ENCODE results near the gene MVB12B. TPM values are rescaled to one million over a fixed set of nuclear protein-coding genes. Genes with fewer than 3 reads are reported as not detected.

Gene MVB12B
- polyA plus RNA-seq, 1 donor, result 13.4 TPM

DNA sequence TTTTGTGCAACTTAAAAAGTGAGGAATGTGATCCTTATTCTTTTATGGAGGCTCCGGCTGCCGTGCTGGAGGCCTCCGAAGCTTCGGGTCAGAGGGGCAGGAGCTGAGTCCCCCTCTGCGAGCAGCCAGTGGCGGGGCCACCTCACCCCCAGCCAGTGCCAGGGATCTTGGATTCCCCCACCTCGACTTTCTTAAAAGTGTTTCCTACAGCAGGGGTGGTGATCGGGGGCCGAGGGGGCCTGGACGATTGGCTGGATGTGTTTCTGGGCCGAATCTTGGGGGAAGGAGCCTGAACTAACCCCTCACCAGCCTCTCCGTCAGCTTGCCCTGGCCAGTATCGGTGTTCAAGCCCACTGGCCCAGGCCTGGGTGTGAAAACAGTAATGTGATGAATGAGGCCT is 194.9 kb downstream of the MVB12B start:
- no peak overlapping the region for H3K4me3 ChIP-seq (ENCODE audit: low read length)
- no CpG with 5 or more reads among the region's 13 CpGs for WGBS (ENCODE audit: insufficient coverage, low lambda C conversion rate)
- H3K27me3 ChIP-seq (ENCODE audit: control insufficient read depth, insufficient read depth, low read length), result peaks cover 43% of the 10 kb centered on the region
- no peak overlapping the region for H3K27ac ChIP-seq (ENCODE audit: low read length)
- no peaks in the 10 kb centered on the region for H3K36me3 ChIP-seq (ENCODE audit: control insufficient read depth, insufficient read depth, low read length)
- H3K4me1 ChIP-seq (ENCODE audit: control insufficient read depth, insufficient read depth, low read length), result peaks cover 18% of the 10 kb centered on the region
- H3K9me3 ChIP-seq (ENCODE audit: control insufficient read depth, low read depth, low read length), result no peaks in the 10 kb centered on the region
- DNase-seq, result no peak

DNA sequence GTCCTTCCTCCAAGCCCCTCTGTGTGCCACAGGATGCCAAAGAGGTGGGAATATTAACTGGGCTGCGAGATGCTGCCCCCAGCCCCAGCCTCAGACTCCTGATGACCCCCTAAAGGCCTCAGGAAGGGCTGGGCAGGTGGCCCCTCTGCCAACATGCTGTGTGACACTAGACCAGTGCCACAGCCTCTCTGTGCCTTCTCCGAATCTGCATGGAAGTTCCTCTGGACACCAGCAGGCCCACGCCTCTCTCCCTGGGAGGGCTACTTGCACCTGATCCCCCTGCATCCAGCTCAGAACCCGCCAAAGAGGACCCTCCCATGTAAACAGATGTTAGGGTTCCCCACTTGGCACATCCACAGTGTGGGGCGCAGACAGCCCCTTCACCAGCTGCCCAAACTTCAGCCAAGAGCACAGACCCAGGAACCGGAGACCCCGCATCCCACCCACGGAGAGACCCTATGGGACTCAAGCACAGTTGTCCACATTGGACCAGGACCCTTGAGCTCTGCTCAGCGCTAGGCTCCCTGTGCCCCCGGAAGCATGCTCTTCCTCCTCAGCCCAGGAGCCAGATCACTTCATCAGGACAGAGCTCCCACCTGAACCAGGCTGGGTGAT is 195.5 kb downstream of the MVB12B start:
- no peaks in the 10 kb centered on the region for H3K36me3 ChIP-seq (ENCODE audit: control insufficient read depth, insufficient read depth, low read length)
- H3K4me3 ChIP-seq (ENCODE audit: low read length), result no peak overlapping the region
- H3K4me1 ChIP-seq (ENCODE audit: control insufficient read depth, insufficient read depth, low read length), result peaks cover 18% of the 10 kb centered on the region
- peaks cover 38% of the 10 kb centered on the region for H3K27me3 ChIP-seq (ENCODE audit: control insufficient read depth, insufficient read depth, low read length)
- H3K27ac ChIP-seq (ENCODE audit: low read length), result no peak overlapping the region
- no peak for DNase-seq
- no peaks in the 10 kb centered on the region for H3K9me3 ChIP-seq (ENCODE audit: control insufficient read depth, low read depth, low read length)
- WGBS (ENCODE audit: insufficient coverage, low lambda C conversion rate), result no CpG with 5 or more reads among the region's 10 CpGs

DNA sequence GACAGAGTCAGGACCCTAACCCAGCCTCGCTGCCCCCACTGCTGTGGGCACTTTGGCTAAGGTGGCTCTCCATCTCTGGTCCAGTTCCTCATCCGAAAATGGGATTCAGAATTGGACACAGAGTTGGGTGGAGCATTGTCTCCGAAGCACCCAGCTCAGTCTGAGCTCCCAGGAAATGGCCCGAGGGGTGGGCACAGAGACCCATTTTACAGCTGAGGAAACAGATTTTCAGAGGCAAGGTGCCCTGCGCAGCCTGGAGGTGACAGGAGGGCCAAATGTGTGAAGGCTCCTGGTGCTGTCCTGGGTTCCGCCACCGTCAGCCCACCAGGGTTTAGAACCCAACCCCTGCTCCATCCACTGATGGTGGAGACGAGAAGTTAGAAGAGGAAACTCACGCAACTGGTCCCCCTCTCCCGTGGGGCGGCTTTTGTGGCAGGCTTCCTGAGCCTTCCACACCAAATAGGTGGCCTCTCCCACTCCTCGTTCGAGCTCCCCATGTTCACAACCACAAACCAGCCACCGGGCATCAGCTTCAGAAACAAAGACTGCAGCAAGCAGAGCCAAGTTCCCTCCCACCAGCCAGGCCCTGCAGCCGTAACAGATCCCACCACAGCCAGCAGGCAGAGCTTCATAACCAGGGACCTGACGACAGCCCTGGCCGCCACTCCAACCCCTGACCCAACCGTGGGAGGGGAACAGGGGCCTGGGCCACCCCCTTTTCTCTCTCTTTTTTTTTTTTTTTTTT is 196.2 kb downstream of the MVB12B start:
- H3K4me3 ChIP-seq (ENCODE audit: low read length), result no peak overlapping the region
- 100% methylated on average over 1 of the region's 18 CpGs for WGBS (ENCODE audit: insufficient coverage, low lambda C conversion rate)
- no peak overlapping the region for H3K27ac ChIP-seq (ENCODE audit: low read length)
- DNase-seq, result no peak
- no peaks in the 10 kb centered on the region for H3K9me3 ChIP-seq (ENCODE audit: control insufficient read depth, low read depth, low read length)
- no peaks in the 10 kb centered on the region for H3K36me3 ChIP-seq (ENCODE audit: control insufficient read depth, insufficient read depth, low read length)
- H3K4me1 ChIP-seq (ENCODE audit: control insufficient read depth, insufficient read depth, low read length), result peaks cover 23% of the 10 kb centered on the region
- H3K27me3 ChIP-seq (ENCODE audit: control insufficient read depth, insufficient read depth, low read length), result peaks cover 32% of the 10 kb centered on the region

DNA sequence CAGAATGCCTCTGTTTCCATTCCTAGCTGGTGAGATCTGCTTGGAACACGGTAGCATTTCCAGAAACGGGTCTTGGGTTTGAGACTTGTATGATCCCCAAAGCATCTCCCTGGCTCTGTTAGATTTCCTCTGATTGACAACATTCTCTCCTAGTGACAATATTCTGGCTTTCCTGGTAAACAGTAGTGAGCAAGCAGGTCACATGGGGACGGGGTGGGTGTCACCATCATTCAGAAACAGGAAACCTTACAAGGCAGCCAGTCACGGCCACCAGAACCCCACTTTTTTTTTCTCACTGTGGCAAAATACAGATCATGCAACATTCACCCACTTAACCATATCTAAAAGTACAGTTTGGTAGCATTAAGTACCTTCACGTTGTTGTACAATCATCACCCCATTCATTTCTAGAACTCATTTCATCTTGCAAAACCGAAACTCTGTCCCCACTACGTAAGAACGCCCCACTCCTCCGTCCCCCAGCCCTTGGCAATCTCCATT is 197.0 kb downstream of the MVB12B start:
- Histone ChIP-seq H3K27me3 (ENCODE audit: control insufficient read depth, insufficient read depth, low read length) (peaks cover 23% of the 10 kb centered on the region), H3K27ac (ENCODE audit: low read length) (no peak overlapping the region), H3K4me1 (ENCODE audit: control insufficient read depth, insufficient read depth, low read length) (peaks cover 29% of the 10 kb centered on the region), H3K9me3 (ENCODE audit: control insufficient read depth, low read depth, low read length) (peaks cover 3% of the 10 kb centered on the region), H3K36me3 (ENCODE audit: control insufficient read depth, insufficient read depth, low read length) (no peaks in the 10 kb centered on the region), H3K4me3 (ENCODE audit: low read length) (no peak overlapping the region)
- no peak for DNase-seq
- 94% methylated on average over 3 of the region's 9 CpGs for WGBS (ENCODE audit: insufficient coverage, low lambda C conversion rate)

DNA sequence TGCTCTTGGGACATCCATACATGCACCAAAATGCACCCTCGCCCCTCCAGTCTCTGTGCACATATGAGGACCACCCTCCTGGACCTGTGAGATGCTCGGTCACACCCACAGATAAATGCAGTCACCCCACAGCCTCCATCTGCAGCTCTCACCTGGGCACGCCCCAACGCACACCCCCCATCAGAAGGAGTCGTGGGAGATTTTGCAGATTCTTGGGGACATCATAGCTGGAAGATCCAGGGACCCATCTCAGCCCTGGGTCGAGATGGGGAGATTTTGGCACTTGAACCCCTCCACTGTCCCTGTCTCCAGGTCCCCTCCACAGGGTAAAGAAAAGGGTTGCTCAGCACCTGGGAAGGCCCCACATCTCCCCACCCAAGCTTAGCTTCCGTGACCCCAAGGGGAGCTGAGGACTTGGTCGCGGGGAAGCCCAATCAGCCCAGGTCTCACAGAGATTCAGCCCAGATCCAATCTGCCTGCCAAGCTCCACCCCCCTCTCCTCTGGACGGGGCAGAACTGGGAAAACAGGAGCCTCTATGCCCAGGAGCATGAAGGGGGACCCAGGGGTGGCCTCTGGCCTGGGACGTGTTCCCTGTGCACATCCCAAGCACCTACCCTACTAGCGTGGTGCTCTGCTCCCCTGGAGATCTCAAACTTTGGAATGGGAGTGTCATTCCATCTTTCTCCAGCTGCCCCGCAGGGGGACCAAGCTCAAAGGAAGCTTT is 197.9 kb downstream of the MVB12B start:
- no peaks in the 10 kb centered on the region for H3K36me3 ChIP-seq (ENCODE audit: control insufficient read depth, insufficient read depth, low read length)
- peaks cover 3% of the 10 kb centered on the region for H3K9me3 ChIP-seq (ENCODE audit: control insufficient read depth, low read depth, low read length)
- no peak overlapping the region for H3K27ac ChIP-seq (ENCODE audit: low read length)
- H3K27me3 ChIP-seq (ENCODE audit: control insufficient read depth, insufficient read depth, low read length), result peaks cover 15% of the 10 kb centered on the region
- DNase-seq, result no peak
- 100% methylated on average over 1 of the region's 13 CpGs for WGBS (ENCODE audit: insufficient coverage, low lambda C conversion rate)
- peaks cover 29% of the 10 kb centered on the region for H3K4me1 ChIP-seq (ENCODE audit: control insufficient read depth, insufficient read depth, low read length)
- no peak overlapping the region for H3K4me3 ChIP-seq (ENCODE audit: low read length)

DNA sequence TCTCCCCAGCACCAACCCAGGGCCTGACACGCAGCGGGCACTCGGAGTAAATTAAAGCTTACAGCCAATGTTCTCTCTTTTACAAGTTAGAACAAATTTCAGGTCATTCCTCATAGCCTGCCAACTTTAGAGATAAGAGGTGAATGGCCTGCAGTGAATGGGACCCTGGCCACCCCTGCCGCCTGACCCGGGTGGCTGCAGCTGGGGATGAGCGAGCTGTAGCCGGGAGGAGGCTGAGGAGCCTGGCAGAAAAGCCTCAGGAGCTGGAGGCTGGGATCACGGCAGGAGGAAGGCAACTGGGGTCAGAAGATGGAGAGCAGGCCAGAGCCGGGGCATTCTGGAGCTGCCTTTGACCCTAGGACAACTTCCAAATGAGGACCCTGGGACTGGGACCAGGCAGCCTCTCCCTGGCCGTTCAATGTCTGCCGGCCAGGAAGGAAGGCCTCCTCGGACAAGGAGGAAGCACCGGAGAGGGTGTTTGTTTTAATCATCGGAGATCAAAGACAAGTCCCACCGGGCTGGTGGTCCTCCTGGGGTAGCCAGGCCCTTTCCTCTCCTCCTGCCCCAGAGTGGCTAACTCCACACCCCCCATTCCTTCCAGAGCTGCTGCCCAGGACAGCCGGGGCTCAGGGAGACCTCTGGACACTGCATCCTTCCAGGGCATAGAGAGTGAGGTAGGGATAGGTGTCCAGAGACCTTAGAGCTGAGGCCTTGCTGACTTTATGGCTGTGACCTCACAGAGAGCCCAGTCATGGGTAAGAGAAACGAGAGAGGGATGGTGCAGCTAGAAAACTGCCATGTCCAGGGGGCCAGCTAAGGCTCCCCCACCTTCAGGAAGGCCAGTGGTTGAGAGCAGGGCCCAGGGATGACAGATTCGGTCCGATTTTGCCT is 199.8 kb downstream of the MVB12B start:
- Histone ChIP-seq H3K36me3 (ENCODE audit: control insufficient read depth, insufficient read depth, low read length) (no peaks in the 10 kb centered on the region), H3K27ac (ENCODE audit: low read length) (no peak overlapping the region), H3K4me1 (ENCODE audit: control insufficient read depth, insufficient read depth, low read length) (peaks cover 35% of the 10 kb centered on the region), H3K9me3 (ENCODE audit: control insufficient read depth, low read depth, low read length) (peaks cover 3% of the 10 kb centered on the region), H3K4me3 (ENCODE audit: low read length) (no peak overlapping the region), H3K27me3 (ENCODE audit: control insufficient read depth, insufficient read depth, low read length) (peaks cover under 1% of the 10 kb centered on the region)
- DNase-seq, result no peak
- no CpG with 5 or more reads among the region's 19 CpGs for WGBS (ENCODE audit: insufficient coverage, low lambda C conversion rate)

DNA sequence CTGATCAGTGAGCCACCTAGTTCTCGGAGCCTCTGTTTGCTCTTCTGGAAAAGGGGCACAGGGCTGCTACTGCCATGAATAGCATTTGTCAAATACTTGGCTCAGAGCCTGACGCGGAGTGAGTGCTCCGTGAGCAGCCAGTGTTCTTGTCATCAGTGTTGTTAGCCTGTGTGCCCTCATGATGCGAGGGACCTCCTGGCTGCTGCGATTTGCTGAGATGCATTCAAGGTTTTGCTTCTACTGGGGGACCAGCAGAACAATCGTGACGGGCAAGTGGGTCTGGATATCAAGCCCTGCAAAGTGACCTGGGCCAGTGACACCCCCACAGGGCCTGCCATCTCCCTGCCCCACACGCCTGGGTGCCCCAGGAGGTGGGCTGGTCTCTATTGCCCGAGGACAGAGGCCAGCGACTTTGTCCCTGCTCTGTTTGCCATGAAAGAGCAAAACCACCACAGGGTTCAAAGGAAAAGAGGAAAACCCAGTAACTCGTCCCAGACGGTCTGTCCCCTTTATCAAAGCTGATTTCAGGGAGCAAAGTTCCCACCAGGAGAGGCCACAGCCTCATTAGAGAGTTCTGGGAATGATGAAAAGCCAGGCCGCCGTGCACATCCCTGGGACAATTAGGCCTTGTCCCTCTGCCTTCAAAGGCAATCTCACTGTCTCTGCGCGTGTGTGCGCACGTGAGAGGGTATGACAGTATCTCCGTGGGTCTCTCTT is 200.6 kb downstream of the MVB12B start:
- Histone ChIP-seq H3K27ac (ENCODE audit: low read length) (peak overlapping the region; percentile 24), H3K4me1 (ENCODE audit: control insufficient read depth, insufficient read depth, low read length) (peaks cover 43% of the 10 kb centered on the region), H3K27me3 (ENCODE audit: control insufficient read depth, insufficient read depth, low read length) (no peaks in the 10 kb centered on the region), H3K36me3 (ENCODE audit: control insufficient read depth, insufficient read depth, low read length) (no peaks in the 10 kb centered on the region), H3K9me3 (ENCODE audit: control insufficient read depth, low read depth, low read length) (peaks cover 3% of the 10 kb centered on the region), H3K4me3 (ENCODE audit: low read length) (no peak overlapping the region)
- DNase-seq, result peak; percentile 42 to 88
- 60% methylated on average over 1 of the region's 20 CpGs for WGBS (ENCODE audit: insufficient coverage, low lambda C conversion rate)

DNA sequence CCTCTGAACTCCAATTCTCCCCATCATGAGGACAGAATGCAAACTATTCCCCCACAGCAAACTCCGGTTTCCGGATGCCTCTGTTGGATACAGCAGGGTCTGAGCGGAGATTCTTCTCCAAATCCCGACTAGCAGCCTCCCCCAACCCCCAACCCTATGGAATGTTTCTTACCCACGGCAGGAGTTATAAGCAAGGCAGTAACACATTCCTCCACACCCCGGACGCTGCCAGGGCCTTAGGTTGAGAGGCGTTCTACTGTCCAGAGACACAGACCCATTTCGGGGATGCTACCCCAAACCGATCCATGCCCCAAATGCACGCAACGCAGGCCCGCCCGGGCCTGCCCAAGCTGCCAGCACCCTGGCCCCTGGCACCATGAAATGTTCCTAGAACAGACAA is 201.5 kb downstream of the MVB12B start:
- Histone ChIP-seq H3K9me3 (ENCODE audit: control insufficient read depth, low read depth, low read length) (peaks cover 3% of the 10 kb centered on the region), H3K27me3 (ENCODE audit: control insufficient read depth, insufficient read depth, low read length) (peaks cover under 1% of the 10 kb centered on the region), H3K36me3 (ENCODE audit: control insufficient read depth, insufficient read depth, low read length) (no peaks in the 10 kb centered on the region), H3K27ac (ENCODE audit: low read length) (no peak overlapping the region), H3K4me3 (ENCODE audit: low read length) (no peak overlapping the region), H3K4me1 (ENCODE audit: control insufficient read depth, insufficient read depth, low read length) (peaks cover 49% of the 10 kb centered on the region)
- no peak for DNase-seq
- WGBS (ENCODE audit: insufficient coverage, low lambda C conversion rate), result no CpG with 5 or more reads among the region's 14 CpGs

DNA sequence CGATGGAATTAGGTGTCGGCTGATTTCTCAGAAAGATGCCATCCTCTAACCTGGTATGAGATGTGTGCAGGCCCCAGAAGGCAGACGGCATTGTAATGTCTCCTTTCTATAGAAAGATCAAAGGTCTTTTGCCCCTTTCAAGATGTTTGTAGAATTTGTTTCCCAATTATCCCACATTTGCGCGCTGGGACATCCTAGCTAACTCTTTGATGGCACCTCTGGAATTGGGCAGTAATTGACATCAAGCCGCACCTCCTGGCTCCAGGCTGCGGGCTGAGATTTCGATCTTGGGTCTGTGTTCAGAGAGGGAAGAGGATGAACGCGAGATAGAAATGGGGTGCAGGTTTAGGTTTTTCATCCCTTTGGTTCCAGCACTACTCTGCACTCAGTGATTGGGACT is 202.3 kb downstream of the MVB12B start:
- peaks cover 49% of the 10 kb centered on the region for H3K4me1 ChIP-seq (ENCODE audit: control insufficient read depth, insufficient read depth, low read length)
- H3K4me3 ChIP-seq (ENCODE audit: low read length), result no peak overlapping the region
- H3K27ac ChIP-seq (ENCODE audit: low read length), result no peak overlapping the region
- peaks cover 5% of the 10 kb centered on the region for H3K9me3 ChIP-seq (ENCODE audit: control insufficient read depth, low read depth, low read length)
- peaks cover 6% of the 10 kb centered on the region for H3K27me3 ChIP-seq (ENCODE audit: control insufficient read depth, insufficient read depth, low read length)
- WGBS (ENCODE audit: insufficient coverage, low lambda C conversion rate), result 38% methylated on average over 1 of the region's 10 CpGs
- no peaks in the 10 kb centered on the region for H3K36me3 ChIP-seq (ENCODE audit: control insufficient read depth, insufficient read depth, low read length)
- no peak for DNase-seq

All from large intestine (tissue), 3 donors.